Islet of Langerhans (tissue), 1 donor: Measurements from ENCODE around the gene TARBP2.

Experiments
- FAIRE-seq: peaks from one replicate; lab custom pipeline; 2011; peaks lifted over from hg19 to GRCh38; lab: Jason Lieb, UNC

TARBP2 gene

DNA sequence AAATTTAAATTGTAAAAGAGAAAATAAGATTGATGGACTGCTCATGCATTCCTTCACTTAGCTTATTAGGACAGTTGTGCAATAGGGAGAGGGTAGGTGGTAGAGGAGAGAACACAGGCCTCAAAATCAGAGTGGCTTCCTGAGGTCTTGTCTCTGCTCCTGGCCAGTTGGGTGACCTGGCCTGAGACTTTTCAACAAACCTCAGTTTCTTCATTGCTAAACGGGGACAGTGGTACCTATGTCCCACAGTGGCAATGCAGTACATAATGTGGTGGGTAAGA, 4.4 kb upstream of the TARBP2 start:
- FAIRE-seq = no peak

DNA sequence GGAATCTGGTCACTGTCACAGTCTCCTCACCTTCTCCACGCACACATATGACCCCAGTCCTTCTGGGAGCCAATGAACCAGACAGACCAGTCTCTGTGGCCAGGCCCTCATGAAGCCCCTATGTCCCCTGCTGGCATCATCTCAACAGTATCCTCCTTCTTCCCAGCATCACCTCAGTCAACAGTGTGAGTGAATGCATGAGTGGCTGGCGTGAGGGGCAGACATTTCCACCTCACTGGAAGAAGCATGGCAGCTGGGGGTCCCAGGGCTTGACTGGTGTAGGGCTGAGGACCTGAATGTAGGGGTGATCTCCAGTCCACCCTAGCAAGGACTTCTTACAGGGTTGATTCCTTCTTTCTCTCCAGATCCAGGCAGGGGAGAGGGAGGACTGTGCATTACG, 3.6 kb upstream of the TARBP2 start:
- no peak for FAIRE-seq

DNA sequence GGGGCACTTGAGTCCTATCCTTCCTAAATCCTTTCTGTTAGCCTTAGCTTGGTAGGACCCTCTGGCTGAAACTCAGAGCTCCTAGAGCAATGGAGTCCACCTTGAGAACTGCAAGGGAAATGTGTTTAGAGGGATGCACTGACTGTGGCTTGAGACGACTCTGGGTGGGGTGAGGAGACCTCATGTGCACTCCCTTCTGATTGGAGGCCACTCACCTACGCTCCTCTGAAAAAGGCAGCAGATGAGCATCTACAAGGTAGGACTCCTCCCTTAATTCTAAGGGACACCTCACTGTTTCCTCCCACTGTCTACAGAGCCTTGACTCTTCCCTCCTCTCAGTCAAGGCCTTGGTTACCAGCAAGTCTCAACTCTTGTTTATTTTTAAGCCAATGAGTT, 2.9 kb upstream of the TARBP2 start:
- FAIRE-seq = no peak

DNA sequence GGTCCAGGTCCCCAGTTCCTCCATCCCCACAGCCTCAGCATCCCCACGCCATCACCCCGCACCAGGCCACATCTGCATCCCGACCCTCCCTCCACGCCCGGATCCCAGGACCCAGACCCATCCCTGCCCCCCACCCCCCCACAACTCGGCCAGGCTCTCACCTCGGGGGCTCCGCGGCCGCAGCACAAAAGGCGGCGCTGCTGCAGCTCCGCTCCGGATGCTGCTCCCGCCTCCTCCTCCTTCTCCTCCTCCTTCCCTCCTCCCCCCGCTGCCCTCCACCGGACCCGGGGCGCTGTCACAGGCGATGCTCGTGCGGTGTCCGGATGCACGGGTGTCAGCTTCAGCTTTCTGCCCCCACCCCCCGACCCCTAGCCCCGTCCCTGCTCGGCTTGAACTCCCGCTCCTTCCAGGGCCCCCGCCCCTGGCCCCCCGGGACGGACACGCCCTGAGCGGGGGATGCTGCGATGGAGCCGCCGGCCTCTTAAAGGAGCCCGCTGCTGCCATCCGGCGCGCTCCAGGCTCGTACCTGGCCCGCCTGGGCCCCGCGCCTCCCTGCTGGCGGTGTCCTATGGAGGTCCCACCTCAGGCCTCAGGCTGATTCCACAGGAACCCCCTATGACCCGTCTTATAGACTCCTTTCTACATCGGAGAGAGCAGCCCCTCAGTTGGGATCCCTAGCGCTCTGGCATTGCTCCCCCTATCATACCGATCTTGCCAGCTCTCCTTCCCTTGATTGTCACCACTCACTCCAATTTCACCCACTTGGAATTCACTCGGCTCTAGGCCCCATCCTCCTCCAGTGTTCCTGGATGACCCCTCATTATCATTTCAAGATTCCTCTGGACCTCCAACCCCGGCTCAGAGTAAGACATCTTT, 1.6 kb upstream of the TARBP2 start, which contains the start of gene MAP3K12:
MAP3K12 (minus strand) TSS at position 193 of the 876 bp plus-strand sequence. CDS start 12,067 bp downstream, outside the sequence.
- no peak for FAIRE-seq

DNA sequence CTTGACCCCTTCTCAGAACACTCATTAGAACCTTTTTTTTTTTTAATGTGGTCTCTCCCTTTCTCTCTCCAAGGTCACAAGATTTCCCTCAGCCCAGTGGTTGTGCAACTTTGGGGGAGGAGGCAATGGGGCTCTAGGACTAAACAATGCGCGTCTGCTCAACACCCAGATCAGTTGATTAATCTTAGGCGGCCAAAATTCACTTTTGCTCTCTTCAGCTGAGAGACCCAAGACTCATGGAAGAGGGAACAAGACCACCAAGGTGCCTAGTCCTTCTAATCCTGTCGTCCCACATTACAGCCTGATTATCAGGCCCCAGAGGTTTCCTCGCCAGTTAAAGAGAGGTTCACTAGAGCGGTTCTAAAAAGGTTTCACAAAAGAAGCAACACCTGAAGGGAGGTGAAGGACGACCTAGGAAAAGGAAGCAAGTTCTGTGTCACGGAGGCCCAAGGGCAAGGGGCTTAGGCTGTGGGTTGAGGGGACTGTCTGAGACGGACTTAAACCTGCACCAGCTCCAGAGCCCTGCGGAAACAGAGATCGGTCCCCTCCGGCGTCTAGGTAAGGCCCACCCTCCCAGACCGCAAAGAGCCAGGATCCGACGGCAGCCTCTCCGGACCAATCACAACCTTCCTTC, 824 bp upstream of the TARBP2 start:
- FAIRE-seq = no peak

DNA sequence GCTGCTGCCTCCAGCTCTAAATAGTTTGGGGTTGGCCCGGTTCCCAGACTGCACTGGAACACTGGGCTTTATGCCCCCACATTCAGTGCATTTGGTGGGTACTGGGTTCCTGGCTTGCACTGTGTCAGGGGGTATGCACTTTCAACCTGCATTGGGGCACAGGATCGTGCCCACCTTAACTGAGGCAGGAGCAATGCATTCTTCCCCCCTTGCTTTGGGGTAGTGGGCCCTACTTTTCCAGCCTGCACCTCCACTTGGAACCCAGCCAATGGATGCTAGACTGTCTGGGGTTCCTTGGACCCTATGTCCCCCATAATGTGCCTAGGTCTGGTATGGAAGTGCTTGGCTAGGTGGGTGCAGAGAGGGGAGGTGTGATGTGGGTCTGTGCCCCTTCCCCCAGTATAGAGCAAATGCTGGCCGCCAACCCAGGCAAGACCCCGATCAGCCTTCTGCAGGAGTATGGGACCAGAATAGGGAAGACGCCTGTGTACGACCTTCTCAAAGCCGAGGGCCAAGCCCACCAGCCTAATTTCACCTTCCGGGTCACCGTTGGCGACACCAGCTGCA, 615 bp downstream of the TARBP2 start:
- no peak for FAIRE-seq

DNA sequence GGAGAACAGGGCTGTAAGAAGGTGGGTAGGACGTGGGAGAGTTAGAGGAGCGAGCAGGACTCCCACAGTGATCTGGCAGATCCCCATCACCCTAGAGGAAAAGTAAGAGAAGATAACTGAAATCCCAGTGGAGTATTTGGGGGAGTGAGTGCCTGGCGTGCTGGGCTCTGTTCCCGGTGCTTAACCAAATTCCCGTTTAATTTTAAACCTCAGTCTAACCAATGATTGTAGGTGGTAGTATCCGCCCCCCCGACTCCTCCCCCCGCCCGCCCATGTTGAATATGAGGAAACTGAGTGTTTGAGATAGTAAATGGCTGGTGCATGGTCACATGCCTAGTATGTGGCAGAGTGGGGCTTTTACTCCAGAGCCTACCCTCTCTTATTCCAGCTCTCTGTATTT, 1.2 kb downstream of the TARBP2 start:
- no peak for FAIRE-seq

DNA sequence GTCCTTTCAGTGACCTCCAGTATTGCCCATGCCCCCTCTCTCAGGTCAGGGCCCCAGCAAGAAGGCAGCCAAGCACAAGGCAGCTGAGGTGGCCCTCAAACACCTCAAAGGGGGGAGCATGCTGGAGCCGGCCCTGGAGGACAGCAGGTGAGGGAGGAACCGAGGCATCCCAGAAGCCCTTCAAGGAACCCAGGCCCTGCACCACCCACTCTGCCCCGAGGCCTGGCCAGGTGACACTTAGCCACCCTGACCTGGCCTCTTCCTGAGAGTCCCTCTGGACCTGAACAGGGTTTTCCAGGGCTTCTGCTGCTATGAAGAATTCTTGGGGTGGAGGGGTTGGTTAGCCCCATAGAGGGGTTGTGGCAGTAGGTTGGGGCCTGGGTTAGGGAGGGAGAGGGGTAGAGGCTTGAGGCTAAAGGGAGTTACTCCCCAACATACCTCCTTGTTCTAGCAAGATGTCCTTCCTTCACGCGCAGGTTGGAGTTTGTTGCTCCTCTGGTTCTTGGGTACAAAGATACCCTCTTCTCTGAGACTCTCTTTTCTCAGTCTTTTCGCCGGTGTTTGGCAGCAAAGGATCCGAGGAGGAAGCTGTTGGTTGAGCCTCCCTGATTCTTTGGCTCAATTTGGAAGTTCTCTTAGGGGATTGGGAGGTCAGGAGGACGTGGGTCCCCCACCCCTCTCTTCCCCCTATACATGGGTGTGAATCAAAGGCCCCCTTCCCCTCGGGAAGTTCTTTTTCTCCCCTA, 2.1 kb downstream of the TARBP2 start:
- FAIRE-seq = no peak

DNA sequence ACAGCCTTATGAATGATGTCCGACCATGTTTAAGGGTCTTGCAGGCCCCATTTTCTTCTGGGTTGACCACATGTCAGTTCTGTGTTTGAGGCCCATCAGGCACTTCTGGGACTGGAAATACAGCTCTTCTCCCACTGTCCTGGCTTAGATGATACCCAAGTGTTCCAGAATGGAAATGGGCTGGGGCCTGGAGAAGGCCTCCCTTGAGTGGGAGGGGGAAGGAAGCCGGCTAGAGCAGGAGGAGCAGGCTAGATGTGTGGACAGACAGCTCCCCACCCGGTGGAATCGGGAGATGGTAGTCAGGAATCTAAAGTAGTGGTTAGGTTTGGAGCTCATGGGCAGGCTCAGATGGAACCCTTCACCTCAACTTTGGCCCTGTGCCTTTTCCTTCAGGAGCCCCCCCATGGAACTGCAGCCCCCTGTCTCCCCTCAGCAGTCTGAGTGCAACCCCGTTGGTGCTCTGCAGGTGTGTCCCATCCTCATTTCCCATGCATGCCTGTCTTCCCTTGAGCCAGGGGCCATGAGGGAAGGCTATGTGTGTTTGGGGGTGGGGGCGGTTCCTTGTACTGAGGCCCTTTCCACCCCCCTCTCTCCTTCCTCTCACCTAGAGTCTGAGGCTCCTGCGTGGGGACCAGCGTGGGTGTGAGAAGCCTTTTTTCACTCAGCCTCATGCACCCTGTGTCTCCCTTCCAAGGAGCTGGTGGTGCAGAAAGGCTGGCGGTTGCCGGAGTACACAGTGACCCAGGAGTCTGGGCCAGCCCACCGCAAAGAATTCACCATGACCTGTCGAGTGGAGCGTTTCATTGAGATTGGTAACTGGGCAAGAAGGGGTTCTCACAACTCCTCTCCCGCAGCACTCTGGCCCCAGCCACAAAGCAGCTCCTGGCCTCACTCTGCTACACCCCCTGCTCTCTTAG, 3.2 kb downstream of the TARBP2 start:
- FAIRE-seq = no peak

DNA sequence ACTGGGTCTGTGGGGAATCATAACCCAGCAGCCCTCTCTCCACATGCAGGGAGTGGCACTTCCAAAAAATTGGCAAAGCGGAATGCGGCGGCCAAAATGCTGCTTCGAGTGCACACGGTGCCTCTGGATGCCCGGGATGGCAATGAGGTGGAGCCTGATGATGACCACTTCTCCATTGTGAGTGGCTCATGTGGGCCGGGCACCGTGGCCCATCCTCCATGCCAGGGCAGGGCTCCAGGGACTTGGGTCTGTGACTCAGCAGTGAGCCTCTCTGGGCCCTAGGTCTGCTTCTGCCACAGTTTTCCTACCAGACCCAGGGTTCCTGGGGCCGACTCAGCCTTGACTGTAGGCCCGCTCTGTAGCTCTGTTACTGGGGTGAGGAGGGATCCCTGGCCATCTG, 4.0 kb downstream of the TARBP2 start:
- FAIRE-seq = no peak

DNA sequence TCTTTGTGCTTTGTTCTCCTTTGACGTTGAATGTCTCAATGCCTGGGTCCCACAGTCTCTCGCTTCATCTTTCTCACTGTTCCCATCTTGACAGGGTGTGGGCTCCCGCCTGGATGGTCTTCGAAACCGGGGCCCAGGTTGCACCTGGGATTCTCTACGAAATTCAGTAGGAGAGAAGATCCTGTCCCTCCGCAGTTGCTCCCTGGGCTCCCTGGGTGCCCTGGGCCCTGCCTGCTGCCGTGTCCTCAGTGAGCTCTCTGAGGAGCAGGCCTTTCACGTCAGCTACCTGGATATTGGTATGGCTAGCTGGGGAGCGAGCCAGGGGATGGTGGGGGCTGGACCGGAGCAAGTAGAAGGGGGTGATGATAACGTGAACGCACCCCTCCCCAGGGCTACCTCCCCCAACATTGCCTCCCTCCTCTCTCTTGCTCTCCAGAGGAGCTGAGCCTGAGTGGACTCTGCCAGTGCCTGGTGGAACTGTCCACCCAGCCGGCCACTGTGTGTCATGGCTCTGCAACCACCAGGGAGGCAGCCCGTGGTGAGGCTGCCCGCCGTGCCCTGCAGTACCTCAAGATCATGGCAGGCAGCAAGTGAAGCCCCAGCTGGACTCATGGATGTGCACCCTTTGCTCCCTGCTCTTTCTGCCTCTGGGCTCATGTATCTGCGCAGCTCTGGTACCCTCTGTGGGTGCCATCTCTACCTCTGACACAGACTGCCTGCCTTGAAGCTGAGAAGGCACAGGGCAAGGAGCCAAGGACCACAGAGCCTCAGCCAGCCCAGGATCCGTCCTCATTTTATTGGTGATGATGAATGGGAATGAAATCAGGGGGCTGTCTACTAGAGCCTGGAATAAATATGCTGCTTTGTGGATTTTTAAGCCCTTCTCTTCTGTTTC, 4.7 kb downstream of the TARBP2 start:
- no peak for FAIRE-seq

DNA sequence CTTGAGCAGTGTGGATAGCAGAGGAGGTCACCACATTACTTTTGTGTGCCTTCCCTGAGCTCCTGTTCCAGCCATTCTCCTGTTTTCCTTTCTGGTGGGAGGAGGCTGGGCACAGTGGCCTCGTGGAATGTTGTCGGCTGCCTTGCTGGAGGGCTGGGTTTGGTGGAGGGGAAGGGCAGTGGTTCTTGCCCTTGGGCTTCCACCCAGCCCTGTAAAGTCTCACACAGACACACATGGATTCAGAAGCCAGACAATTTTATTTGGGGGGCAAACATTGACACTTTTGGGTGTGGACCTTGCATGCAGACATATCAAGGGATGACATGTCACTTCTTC, 5.3 kb downstream of the TARBP2 start:
- FAIRE-seq = no peak

DNA sequence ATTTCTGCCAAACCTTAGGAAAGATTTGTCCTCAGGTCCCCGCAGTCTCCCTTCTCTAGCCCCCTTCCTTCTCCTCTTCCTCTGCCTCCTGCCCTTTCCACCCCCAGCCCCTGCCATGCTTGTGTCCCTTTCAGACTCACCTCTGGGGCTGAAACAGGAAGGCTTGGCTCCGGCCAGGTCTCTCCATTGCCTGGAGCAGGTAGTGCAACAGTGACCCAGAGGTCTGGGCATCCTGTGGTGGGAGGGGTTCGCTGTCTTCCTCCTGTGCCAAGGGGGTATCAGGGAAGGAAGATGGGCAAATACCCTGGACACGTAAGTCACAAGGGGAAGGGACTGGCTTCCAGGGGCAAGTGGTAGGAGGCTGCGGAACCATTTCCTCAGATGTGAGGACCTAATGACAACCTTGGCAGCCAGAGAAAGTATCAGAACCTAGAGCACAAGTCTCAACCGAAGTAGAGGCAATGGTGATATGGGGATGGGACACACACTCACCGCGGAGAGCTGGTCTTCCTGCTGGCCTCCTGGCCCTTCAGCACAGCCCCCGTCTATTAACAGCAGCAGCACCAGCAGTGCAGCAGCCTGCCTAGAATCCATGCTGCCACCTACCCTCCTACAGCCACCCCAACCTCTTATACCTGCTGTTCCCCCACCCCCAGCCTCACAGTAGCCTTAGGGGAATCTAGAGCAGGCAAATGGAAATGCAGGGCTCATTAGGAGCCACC, 6.0 kb downstream of the TARBP2 start, which contains the start of gene NPFF:
NPFF (minus strand) TSS at position 604 of the 722 bp plus-strand sequence; CDS start at position 594, 10 bp downstream.
- no peak for FAIRE-seq

DNA sequence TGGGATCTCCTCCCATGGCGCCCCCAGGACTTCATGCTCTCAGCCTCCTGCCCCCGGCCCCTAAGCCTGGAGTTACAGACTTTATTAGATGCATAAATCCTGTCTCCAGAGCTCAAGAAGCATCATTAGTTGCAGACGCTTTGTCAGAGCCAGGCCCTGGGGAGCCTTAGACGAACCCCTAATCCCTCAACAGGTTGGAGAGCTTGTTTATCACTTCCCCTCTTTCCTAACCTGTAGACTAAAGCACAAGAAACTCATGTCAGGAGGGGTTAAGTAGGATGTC, 6.5 kb downstream of the TARBP2 start:
- no peak for FAIRE-seq

DNA sequence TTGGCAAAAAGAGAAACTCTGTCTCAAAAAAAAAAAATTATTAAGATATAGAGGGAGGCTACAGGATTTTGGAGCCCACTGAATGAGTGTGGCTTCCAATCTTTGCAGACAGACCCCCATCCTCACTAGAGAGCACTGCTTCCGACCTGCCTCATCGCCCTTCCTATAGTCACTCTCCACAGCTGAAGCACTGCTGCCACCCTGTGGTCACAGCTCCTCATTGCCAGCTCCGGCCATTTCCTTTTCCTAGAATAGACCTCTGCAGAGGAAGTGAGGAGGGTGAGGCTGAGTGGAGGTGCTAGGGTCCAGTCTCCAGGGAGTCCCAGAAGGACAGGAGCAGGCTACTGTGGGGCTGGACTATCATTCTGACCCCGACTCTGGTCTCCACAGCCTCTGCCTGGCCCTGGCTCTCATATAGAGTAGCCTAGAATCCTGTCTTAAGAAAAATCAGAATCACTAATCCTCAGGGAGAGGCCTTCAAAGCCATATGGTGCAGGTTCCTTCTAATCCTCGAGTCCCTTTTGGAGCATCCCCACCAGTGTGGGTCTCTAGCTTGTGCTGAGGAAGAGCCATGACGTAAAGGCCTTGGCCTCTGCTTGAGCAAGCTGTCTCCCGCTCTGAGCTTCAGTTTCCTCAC, 7.6 kb downstream of the TARBP2 start:
- peak; percentile 9 for FAIRE-seq

DNA sequence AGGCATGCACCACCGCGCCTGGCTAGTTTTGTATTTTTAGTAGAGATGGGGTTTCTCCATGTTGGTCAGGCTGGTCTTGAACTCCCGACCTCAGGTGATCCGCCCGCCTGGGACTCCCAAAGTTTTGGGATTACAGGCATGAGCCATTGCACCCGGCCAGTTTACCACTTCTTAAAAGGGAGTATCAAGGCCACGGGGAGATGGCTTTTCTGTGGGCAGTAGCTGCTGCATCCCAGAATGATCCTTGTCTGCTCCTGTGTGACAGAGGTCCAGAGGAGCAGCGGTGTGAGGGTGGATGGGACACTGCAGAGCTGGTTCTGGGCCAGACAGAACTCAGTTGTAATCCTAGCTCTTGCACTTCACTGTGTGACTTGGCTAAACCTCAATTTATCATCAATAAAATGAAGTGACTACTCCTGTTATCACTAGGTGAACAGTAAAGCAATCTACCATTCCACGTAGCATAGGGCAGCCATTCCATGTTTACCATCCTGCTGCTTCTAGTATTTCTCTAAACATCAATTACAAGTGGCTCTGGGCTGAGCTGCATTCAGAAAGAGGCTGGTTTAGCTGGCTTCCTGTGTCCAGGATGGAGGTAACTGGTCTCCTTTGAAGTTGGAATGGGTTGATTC, 9.2 kb downstream of the TARBP2 start:
- no peak for FAIRE-seq

DNA sequence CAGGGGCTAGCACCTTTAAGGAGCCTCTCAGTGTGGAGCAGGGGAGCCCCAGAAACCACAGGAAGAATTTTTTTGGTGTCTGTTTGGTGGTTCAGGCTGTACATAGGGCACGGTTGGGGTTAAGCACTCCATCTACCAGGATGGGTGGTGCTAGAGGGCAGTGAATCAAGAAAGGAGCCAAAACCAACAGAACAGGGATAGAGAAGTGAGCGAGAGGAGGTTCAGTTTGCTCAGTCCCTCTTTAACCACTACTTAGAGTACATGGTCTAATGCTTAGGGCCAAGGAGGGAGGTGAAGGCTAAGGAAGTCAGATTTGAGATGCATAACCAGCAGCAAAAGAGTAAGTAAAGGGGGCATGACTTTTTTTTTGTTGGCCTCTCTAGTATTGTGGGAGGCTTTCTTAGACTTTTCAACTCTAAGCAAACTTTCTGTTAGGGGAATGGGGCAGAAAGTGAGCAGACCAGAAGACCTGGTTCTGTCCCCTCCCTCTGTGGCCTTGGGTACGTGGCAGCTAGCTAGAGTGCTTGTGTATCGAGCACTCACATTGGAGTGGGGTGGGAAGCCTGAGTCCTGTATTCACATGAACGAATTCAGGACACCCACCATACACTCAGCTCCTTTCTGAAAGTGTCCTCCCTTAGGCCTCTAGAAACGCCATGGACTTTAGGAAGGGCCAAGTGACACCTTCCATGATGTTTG, 12.8 kb downstream of the TARBP2 start:
- no peak for FAIRE-seq

DNA sequence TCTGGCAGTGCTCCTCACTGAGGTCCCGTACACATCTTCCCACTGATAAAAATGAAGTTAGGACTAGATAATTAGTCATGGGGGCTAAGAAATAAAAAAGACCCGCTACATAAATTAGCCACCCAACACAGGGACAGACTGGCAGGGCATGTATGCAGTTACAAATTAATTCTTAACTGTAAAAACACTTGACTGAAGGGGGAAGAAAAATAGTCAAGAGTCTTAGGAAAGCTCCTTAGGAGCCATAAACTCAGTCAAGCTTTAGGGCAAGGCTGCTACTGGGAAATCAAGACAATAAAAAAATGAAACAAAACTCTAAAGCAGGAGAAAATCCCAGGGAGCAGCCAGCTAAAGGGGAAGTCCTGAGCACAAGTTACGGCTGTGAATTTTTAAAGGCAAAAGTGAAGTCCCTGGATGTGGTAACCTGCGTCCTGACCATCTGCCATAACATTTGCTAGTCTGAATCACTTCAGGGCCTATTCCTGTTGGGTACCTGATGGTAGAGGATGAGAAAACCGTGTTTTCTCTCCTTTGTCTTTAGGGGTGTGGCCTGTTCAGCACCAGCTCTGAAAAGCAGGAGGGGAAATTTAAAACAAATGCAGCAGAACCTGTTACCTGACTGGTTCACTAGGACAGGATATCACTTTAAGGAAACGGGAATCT, 13.7 kb downstream of the TARBP2 start:
- no peak for FAIRE-seq
